SK-N-DZ (cell line): ENCODE measurements around the gene PTRH1. TPM values are rescaled to one million over a fixed set of nuclear protein-coding genes. Genes with fewer than 3 reads are reported as not detected.
"Not testable (repeated sequence)": the region's sequence is repeated elsewhere in the genome, so short reads cannot be mapped to it uniquely, and the experiment has no call there.

Experiments
- DNase-seq: peaks from one replicate; pipeline ENCODE4 v3.0.0-alpha.2; 2015; ENCODE audit warnings: low spot score
- polyA plus RNA-seq, 2 experiments: library from polyadenylated mRNA; depleted of rRNA; stranded (reverse); fragments of >200 nt; gene quantifications; 2 replicates each; pipeline ENCODE4 v1.2.3, GENCODE V29; 2014

PTRH1 gene, protein sequence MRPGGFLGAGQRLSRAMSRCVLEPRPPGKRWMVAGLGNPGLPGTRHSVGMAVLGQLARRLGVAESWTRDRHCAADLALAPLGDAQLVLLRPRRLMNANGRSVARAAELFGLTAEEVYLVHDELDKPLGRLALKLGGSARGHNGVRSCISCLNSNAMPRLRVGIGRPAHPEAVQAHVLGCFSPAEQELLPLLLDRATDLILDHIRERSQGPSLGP
- polyA plus RNA-seq (2014; cell fraction: cytosol; rRNA removed), result 11.8 and 14.8 TPM in 2 replicates
- 9.3 and 10.4 TPM in 2 replicates for polyA plus RNA-seq (2014; cell fraction: nucleus; rRNA removed)

- DNase-seq, result peak; percentile 93
Observed at GRCh38 chr9:127715470-127716337, at the start of gene PTRH1, which contains the start of gene TTC16. Gene PTRH1 (minus strand): TSS chr9:127715663. CDS start chr9:127715639, 24 bp downstream. Gene TTC16 (plus strand): TSS chr9:127716079. CDS start chr9:127716146, 67 bp downstream.

DNA sequence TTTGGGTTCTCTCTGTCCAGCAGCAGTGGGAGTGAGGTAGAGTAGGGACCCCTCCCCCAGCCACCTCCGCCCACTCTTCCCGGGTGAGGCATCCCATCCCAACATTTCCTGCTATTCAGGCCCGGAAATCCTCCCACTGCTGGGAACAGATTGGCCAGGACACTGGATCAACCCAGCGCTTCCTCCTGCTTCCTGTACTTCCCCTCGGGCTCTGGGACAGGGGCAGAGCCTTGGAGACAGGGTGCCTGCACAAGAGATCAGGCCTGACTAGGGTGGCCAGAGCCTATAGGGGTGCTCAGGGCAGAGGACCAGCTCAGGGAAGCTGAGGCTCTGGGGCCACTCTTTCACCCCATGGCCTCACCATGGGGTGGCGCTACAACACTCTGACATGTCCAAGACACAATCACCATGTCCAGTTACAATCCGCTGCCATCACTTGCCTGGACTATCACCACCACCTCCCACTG lies 48.5 kb upstream of the PTRH1 start:
- DNase-seq, result no peak

- no peak for DNase-seq
Observed at GRCh38 chr9:127762111-127762676, 46.7 kb upstream of the PTRH1 start.

DNA sequence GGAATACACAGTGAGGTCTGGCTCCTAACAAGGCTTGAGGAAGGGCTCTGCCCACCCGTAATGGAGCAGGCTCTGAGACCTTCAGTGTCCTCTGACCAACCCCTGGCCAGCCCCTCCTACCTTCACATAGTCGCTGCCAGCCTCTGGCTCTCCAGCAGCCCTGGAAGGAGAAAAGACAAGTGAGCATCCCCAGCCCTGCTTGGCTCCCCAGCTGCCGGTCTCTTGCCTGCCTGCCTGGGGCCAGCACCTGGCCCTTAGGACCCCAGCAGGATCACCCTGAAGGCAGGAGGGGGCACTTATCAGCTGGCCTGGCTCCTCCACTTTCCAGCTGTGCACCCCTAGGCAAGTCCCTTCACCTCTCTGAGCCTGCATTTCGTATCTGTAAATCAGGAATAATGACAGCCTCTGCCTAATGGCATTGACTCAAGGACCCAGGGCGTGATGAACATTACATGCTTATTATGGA lies 46.1 kb upstream of the PTRH1 start:
- DNase-seq, result peak; percentile 70

DNA sequence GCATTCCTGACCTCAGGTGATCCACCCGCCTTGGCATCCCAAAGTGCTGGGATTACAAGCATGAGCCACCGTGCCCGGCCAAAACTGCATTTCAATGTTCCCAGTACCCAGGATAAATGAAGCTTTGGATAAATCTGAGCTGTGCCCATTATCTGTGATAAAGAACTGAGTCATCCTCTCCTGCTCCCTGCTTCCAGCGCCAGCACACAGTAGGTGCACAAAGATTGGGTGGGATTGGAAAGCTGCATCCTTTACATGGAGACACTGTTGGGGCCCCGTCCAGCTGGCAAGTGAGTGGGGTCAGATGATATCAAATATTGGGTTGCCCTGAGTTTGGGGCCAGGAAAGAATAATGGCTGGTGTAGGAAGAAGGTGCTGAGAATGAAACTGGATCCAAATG lies 45.6 kb upstream of the PTRH1 start:
- no peak for DNase-seq

DNA sequence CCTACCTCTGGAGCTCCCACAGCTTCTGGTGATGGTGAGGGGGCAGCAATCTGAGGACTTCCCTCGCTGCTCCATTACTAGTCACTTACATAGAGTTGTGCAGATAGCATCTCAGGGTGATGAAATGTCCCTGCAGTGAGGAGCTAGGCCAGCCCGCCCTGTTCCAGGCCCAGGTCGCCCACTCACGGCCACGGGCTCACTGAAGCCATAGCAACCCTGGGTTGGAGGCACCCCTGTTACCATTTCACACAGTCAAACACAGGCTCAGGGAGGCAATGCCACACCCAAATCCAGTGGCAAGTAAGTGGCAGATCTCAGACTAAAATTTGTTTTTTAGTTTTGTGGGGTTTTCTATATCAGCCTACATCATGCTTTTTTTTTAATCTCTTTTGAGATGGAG lies 43.4 kb upstream of the PTRH1 start:
- DNase-seq, result no peak

- DNase-seq, result not testable (repeated sequence)
Observed at GRCh38 chr9:127756776-127757175, 41.3 kb upstream of the PTRH1 start.

GRCh38 chr9:127756233-127756632 lies 40.8 kb upstream of the PTRH1 start:
- no peak for DNase-seq

DNA sequence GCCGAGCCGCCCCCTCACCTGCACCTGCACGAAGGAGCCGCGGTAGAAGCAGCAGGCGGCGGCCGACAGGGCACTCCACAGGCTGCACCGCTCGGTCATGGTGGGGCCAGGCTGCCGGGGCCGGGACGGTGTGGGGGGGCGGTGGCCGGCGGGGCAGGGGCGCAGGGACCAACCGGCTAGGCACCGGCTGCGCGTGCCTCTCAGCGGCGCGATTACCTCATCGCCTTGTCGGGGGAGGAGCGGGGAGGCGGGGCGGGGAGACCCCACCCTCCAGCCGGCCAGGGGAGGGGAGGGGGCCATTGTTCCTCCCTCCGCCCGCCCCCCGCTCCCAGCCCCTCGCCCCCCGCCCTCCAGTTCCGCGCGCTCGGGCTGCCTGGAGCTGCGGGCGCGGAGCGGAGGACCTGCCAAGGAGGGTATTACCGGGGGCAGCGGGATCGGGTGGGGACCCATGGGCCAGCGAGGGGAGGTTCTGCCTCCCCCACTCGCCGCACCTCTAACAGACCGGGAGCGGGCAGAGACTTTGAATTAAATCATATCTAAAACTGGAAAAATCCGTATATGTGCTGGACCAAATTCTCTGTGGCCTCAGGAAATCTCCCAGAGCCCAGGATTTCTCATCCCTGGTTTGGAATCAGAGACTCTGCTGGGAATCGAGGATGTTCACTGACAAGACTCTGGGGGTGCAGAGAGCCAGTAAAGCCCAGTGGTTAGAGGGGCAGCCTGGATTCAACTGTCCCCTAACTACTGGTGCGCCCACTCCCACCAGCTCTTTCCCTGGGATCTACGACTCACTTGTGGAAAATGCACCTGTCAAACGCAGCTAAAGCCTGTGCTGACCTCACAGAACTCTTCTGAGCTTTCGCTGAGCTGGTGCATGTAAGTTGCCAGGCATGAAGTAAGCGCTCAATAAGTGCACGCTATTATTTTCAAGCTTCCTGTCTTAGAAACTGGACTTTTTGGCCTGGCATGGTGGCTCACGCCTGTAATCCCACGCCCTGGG lies 39.9 kb upstream of the PTRH1 start:
- DNase-seq, result peak; percentile 68

- peak; percentile 81 for DNase-seq
Observed at GRCh38 chr9:127754099-127755060, 38.9 kb upstream of the PTRH1 start.

- DNase-seq, result no peak
Observed at GRCh38 chr9:127753622-127754021, 38.2 kb upstream of the PTRH1 start.

- no peak for DNase-seq
Observed at GRCh38 chr9:127753148-127753547, 37.7 kb upstream of the PTRH1 start.

- no peak for DNase-seq
Observed at GRCh38 chr9:127751269-127752054, 36.0 kb upstream of the PTRH1 start.

- no peak for DNase-seq
Observed at GRCh38 chr9:127749090-127749787, 33.8 kb upstream of the PTRH1 start.

DNA sequence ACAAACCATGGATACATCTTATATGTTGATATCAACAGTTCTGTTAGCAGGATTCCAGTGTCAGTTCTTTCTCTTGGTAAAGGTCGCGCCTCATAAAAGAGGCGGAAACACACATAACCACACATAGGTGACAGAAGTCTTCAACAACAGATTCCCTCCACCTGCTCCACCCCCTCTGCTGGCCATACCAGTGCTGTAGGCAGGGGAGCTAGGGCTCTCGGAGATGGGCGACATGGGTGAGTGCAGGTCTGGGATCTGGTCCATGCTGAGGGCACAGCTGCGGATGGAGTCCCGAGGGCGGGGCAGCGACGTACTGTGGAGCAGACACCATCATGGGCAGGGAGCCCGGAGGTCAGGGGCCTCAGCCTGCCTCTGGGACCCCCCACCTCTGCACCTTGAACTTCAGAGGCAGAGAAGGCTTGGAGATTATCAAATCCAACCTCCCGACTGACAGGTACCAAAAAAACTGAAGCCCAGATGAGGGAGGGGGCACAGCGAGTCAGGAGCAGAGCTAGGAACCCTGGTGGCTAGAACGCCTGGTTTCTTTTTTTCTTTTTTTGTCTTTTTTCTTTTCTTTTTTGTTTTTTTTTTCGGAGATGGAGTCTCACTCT lies 31.6 kb upstream of the PTRH1 start:
- DNase-seq, result no peak

- DNase-seq, result no peak
Observed at GRCh38 chr9:127744398-127745110, 29.1 kb upstream of the PTRH1 start.
